ENCODE measurements around the gene NME4.
A peak's percentile ranks its signal among the peaks of the same experiment; 100 is the strongest.
"Not testable (repeated sequence)": the region's sequence is repeated elsewhere in the genome, so short reads cannot be mapped to it uniquely, and the experiment has no call there.

NME4 gene

DNA sequence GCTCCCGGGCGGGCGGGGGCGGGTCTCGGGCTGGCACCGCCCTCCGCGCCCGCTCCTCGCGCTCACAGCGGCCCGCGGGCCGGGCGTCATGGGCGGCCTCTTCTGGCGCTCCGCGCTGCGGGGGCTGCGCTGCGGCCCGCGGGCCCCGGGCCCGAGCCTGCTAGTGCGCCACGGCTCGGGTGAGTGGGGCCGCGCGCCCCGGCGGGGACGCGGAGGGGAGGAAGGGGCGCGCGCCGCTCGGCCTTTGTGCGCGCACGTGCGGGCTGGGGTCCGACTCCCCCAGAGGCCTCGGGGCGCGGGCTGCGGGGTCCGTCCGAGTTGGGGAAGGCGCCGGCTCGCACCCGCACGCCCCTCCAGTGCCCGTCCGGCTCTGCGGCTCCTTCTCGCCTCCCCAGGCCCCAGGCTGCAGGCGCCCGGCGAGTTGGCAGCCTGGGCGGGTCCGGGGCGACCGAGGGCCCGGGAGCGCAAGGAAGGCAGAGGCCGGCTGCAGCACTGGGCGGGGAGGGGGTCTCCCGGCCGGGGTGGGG, at the start of gene NME4:
Gene NME4, plus strand, starts transcription at position 65 of the 527 bp plus-strand sequence. Its CDS starts 24 bp downstream, at position 89.
- intact Hi-C loops (cut with DNase I), result no loop called here

GRCh38 chr16:347203-347602, 49.8 kb upstream of the NME4 start:
- peak in 2 of 42 donors; percentile 26 to 43 for DNase-seq
- intact Hi-C loops (cut with DNase I), result no loop called here

More for the DNA sequence above, at the start of gene NME4:
- DNase-seq, result peak in 6 of 42 donors; percentile 29 to 54 (median 47)

GRCh38 chr16:348495-348894, 48.5 kb upstream of the NME4 start:
- intact Hi-C loops (cut with DNase I); DNase-seq: not testable (repeated sequence)

GRCh38 chr16:349211-349610, 47.8 kb upstream of the NME4 start:
- intact Hi-C loops (cut with DNase I), result no loop called here
- DNase-seq, result no peak

DNA sequence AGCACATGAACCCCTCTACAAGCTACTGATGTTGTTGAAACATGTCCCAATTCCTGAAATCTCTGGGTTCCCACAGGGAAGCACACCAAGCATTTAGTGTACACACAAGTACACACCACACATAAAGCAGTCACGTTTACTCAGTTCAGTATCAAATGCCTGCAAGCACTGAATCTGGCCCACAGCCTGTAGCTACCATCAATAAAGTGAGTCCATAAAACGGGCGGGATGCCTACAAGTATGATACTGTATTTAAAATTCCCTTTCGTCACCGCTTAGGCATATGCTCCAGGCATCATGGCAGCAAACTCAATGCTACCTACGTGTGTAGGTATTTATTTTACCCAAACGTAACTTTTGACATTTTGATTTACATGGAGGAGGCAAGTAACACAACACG, 46.8 kb upstream of the NME4 start:
- DNase-seq, result no peak
- intact Hi-C loops (cut with DNase I), result loop anchor here (10.0 kb wide), 1 partner anchor 115 kb away; the partner anchor contains the start of gene FAM234A

DNA sequence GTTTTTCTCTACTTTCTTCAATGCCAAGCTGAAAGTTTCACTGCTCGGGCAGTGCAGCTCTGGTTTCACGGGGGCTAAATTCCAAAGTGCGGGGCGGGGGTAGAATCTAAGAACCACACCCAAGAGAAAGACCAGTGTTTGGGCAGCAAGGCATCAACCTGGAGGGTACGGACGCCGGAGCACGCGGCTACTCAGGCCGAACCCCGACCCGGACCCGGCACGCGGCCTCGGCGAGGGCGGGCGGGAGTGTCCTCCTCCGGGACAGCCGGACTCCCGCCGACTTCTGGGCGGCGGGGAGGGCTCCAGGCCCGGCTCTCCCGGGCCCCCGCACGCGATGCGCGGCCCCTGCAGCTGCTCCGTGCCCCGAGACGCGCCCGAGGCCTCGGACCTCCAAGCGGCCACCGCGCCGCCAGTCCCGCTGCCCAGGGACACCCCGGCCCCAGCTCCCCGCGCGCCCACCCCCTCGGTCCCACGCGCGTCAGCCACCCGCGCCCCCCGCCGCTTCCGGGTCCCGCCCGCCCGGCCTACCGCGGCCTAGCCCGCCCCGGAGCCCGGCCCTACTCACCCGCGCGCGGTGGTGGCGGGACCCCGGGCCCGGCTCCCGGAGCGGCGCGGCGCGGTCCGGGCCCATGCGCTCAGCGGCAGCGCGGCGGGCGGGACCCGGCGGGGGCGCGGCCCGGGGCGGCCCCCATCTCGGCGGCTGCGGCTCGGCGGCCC, 45.0 kb upstream of the NME4 start:
- intact Hi-C loops (cut with DNase I), result loop anchor here (10.0 kb wide), 1 partner anchor 117 kb away; the partner anchor contains the start of gene FAM234A

GRCh38 chr16:352547-353403, 44.2 kb upstream of the NME4 start, which contains the start of gene AXIN1:
AXIN1 (minus strand) TSS chr16:352723; CDS start chr16:347025, 5,698 bp downstream.
- DNase-seq, result peak; percentile 91 to 99 (median 97)
- intact Hi-C loops (cut with DNase I), result loop anchor here (10.0 kb wide), 1 partner anchor 118 kb away; the partner anchor contains the start of gene FAM234A

More for the DNA sequence above, 45.0 kb upstream of the NME4 start:
- DNase-seq, result peak in 15 of 42 donors; percentile 29 to 63 (median 49)

DNA sequence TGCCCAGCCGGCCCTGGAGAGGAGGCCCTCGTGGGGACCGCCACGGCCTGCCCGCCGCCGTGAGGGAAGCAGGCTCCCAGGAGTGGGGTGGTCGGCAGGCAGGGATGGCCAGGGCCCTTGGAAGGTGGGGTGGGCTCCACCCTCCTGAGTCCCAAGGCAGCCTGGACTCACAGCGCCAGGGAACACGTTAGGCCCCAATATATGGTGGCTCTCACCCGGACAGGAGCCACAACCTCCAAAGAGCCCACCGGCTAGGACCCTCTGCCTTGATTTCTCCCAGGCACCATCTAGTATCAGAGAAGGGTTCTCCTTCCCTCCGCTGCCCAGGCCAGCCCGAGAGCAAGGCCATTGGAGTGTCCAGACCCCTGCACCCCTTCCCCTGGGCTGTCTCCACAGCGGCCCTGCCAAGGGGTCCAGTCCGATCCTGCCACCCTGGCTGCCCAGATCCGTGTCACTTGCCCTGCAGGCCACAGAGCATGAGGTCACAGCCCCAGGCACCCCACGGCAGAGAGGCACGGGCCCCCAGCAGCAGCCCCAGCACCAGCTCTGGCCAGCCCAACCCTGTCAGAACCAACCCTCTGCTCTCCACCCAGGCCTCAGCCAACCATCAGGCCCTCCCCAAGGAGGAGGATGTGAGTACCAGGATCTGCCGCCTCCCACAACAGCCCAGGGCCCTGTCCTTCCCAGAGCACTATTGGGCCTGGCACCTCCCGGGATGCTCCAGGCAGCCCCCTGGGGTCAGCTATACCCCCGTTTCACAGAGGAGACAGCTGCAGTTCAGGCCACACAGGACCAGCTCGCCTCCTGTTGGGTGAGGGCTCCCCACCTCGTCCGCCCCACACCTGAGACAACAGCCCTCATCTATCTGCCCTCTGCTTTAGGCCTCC, 43.4 kb upstream of the NME4 start:
- no peak for DNase-seq
- intact Hi-C loops (cut with DNase I), result loop anchor here (10.0 kb wide), 1 partner anchor 119 kb away; the partner anchor contains the start of gene FAM234A

- DNase-seq, result no peak
- intact Hi-C loops (cut with DNase I), result loop anchor here (10.0 kb wide), 1 partner anchor 120 kb away; the partner anchor contains the start of gene FAM234A
Measured at GRCh38 chr16:354291-354881, 42.6 kb upstream of the NME4 start.

GRCh38 chr16:354971-355461, 42.0 kb upstream of the NME4 start:
- no peak for DNase-seq
- intact Hi-C loops (cut with DNase I), result loop anchor here (10.0 kb wide), 1 partner anchor 120 kb away; the partner anchor contains the start of gene FAM234A

- DNase-seq, result no peak
- intact Hi-C loops (cut with DNase I), result loop anchor here (10.0 kb wide), 1 partner anchor 122 kb away; the partner anchor contains the start of gene FAM234A
Measured at GRCh38 chr16:356741-357140, 40.3 kb upstream of the NME4 start.

DNA sequence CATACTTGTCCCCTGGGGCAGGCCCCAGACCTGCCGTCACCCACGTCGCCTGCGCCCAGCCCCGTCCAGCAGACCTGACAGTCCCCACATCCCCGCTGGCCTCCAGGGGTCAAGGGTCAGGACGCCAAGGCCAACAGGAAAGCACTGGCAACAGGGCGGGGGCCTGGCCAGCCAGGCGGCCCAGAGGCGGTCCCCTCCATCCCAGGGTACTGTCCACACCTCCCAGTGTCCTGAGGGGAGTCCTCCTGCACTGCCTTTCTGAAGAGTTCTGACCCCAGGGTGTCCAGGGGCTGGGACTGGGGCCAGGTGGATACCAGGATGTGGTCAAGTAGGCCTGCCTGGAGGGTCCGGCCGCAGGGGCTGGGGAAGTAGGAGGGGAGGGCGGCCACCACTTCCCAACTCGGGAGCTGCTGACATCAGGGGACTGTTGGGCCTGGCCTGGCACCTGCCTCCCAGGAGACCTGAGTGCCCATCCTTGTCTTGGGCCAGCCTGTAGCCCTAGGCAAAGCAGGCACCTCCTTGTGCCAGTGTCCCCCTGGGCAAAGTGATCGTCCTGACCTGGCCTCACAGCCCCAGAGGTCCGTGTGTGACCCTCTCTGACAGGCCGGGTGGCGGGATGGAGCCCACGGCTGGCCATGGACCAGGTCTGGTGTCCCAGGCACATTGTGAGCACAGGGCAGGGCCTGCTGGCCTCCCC, 37.8 kb upstream of the NME4 start:
- intact Hi-C loops (cut with DNase I), result loop anchor here (10.0 kb wide), 1 partner anchor 124 kb away; the partner anchor contains the start of gene FAM234A
- no peak for DNase-seq

DNA sequence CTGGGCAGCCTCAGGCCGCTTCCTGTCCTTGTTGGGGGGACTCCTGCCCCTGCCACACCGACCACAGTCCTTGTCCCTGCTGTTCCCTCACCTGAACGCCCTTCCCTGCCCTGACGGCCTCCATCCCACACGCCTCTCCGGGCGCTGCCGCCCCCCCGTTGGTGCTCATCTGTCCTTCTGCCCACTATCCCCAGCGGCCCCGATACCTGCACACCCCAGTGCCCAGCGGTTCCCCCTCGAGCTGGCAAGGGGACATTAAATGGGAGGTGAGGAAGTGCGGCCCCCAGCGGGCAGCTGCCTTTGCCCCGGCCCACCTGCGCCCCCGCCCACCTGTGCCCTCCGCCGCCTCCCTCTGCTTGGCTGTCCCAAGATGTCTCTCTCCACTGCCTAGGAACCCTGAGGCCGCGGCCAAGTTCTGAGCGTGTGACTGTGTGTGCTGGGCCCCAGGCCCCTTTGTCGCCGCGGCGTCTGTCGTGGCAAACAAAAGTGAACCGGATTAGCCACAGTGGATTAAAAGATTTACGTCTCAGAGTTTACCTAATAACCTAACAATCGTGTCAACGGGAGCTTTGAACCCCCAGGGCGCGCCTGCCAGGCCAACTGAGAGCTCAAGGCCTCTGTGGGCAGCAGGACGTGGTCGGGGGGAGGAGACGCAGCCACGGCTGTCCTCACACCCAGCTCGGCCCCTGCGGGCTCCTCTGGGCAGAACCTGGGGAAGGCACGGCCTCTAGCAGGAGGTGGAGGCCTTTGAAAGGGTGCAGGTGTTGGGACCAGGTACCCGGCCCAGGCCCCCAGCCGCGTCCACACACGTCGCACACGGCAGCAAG, 36.9 kb upstream of the NME4 start:
- DNase-seq, result no peak
- intact Hi-C loops (cut with DNase I), result loop anchor here (10.0 kb wide), 1 partner anchor 125 kb away; the partner anchor contains the start of gene FAM234A

DNA sequence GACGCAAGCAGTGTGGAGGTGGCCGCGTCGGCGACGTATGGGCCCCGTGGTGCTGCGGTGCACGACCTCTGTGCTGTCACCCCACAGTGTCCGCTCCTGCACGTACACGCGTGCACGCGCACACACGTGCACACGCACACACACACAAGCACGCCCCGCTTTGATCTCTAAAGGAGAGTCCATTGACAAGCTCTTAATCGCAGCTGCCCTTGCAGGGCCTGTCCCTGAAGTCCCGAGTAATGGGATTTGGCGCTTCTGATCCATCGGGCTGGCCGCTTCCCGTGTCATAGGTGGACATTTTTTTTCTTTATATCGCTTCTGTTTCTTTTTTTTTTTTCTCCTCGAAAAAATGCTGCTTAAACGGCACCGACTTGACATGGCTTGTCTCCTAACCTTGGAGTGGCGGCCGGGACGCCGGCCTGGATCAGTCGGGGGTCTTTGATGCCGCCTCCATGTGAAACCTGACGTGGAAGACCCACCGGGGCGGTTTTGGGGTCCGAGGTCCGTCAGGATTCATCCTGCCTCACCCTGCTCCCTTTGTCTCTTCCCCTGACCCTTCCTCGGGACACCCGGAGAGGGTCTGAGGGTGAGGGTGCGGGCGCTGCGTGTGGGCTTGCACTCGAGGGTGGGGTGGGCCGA, 36.2 kb upstream of the NME4 start:
- intact Hi-C loops (cut with DNase I), result no loop called here
- no peak for DNase-seq

DNA sequence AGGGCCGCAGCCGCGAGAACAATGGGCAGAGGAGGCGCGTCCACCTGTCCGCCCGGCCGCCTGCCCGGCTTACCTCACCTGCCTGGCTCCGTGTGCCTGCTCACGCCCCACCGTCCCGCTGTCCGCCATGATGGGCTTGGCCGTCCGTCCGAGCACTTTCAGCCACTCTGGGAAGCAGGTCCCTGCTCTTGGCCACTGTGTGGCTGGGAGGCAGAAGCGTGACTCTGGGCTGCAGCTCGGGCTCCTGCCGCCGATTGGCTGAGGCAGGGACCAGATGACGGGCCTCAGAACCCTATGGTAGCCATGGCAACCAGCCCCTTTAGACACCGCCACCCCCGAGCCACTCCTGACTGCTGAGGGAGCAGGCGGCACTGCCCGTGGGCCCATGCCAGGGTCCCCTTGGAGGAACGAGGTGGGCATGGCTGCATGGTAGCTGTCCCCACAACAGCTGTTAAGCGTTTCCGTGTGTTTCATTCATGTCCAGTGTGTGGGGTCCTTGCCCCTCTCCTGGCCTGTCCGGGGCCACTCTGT, 35.6 kb upstream of the NME4 start:
- intact Hi-C loops (cut with DNase I), result no loop called here
- no peak for DNase-seq

Data from head of caudate nucleus (tissue), 42 donors.